PC-3 (cell line): ENCODE data around the gene ALG1. TPM values are rescaled to one million over a fixed set of nuclear protein-coding genes. Genes with fewer than 3 reads are reported as not detected.

Source experiments
- ATAC-seq: fragments of 200-7000 bp; cut with Tn5 transposase; 2 replicates; pipeline ENCODE4 v1.9.1; 2020; ENCODE audit warnings: mild to moderate bottlenecking, moderate library complexity
- BruUV-seq: library from RNA; stranded (reverse); fragments of 400-500 nt; replicated peaks from 2 replicates; lab custom pipeline; 2021; lab: Mats Ljungman, UMichigan
- CTCF ChIA-PET: fragments of 300-600 bp; sonication (Branson Sonifier 250); formaldehyde crosslinking; loops from one replicate; lab custom pipeline; 2022; ENCODE audit warnings: antibody characterized with exemption; lab: Charles Lee
- POLR2A ChIA-PET: fragments of 300-600 bp; sonication (Branson Sonifier 250); formaldehyde crosslinking; loops from one replicate; lab custom pipeline; 2022; ENCODE audit warnings: antibody characterized with exemption; ENCODE audit not compliant: unreplicated experiment; lab: Charles Lee
- DNase-seq: peaks from one replicate; pipeline ENCODE4 v3.0.0-alpha.2; 2015
- H2AFZ ChIP-seq: fragments of 300-600 bp; sonication (generic); 2 replicates; pipeline ENCODE4 v1.6.0; 2016; ENCODE audit warnings: antibody characterized with exemption, low read length
- H3F3A ChIP-seq: fragments of 300-600 bp; sonication (generic); one replicate; pipeline ENCODE4 v1.6.0; 2017; ENCODE audit warnings: antibody characterized with exemption, low read length, control low read depth, mild to moderate bottlenecking; ENCODE audit not compliant: unreplicated experiment
- H3K27ac ChIP-seq: fragments of 300-600 bp; sonication (generic); 2 replicates; pipeline ENCODE4 v1.5.1; 2016; ENCODE audit warnings: mild to moderate bottlenecking, low read length
- H3K27me3 ChIP-seq: fragments of 300-600 bp; sonication (generic); 2 replicates; pipeline ENCODE4 v1.6.1; 2016; ENCODE audit warnings: low read length, mixed read lengths
- H3K36me3 ChIP-seq: fragments of 300-600 bp; sonication (generic); 2 replicates; pipeline ENCODE4 v1.6.1; 2016; ENCODE audit warnings: low read depth, mixed run types, low read length, mixed read lengths
- H3K4me1 ChIP-seq: fragments of 300-600 bp; sonication (generic); 2 replicates; pipeline ENCODE4 v1.5.1; 2016; ENCODE audit warnings: low read length; ENCODE audit not compliant: insufficient read depth
- H3K4me2 ChIP-seq: fragments of 300-600 bp; sonication (generic); 2 replicates; pipeline ENCODE4 v1.6.0; 2016; ENCODE audit warnings: low read length
- H3K4me3 ChIP-seq: fragments of 300-600 bp; sonication (generic); 2 replicates; pipeline ENCODE4 v1.5.1; 2016; ENCODE audit warnings: mild to moderate bottlenecking, low read length, mixed read lengths
- H3K79me2 ChIP-seq: fragments of 300-600 bp; sonication (generic); 2 replicates; pipeline ENCODE4 v1.6.1; 2017; ENCODE audit warnings: low read length, mixed read lengths
- H3K9ac ChIP-seq: fragments of 300-600 bp; sonication (generic); 2 replicates; pipeline ENCODE4 v1.6.0; 2016; ENCODE audit warnings: mild to moderate bottlenecking, low read length
- H3K9me2 ChIP-seq: fragments of 300-600 bp; sonication (generic); replicated peaks from 2 replicates; pipeline ENCODE4 v1.6.1; 2016; ENCODE audit warnings: mixed run types, low read length, mixed read lengths
- H3K9me3 ChIP-seq: fragments of 300-600 bp; sonication (generic); 2 replicates; pipeline ENCODE4 v1.6.1; 2016; ENCODE audit warnings: low read length, mixed read lengths
- H4K20me1 ChIP-seq: fragments of 300-600 bp; sonication (generic); 2 replicates; pipeline ENCODE4 v1.6.1; 2016; ENCODE audit warnings: low read length, mixed read lengths
- EZH2 ChIP-seq: fragments of 300-600 bp; sonication (generic); IDR thresholded peaks from one replicate; pipeline ENCODE4 v1.6.1; 2017; ENCODE audit warnings: antibody characterized with exemption, mild to moderate bottlenecking, low read length; ENCODE audit not compliant: unreplicated experiment
- EZH2phosphoT487 ChIP-seq: fragments of 300-600 bp; sonication (generic); IDR thresholded peaks from 2 replicates; pipeline ENCODE4 v1.6.1; 2018; ENCODE audit warnings: mild to moderate bottlenecking, antibody characterized with exemption, low read length, borderline replicate concordance
- intact Hi-C: fragments of 100-400 bp; cut with micrococcal nuclease; formaldehyde crosslinking; loops from 2 replicates; pipeline ENCODE4 v1.9.0; 2023
- total RNA-seq: library from RNA; depleted of rRNA; stranded (reverse); fragments of >200 nt; gene quantifications from 2 replicates; pipeline ENCODE4 v1.2.3, GENCODE V29; 2014
- TF ChIP-seq, protein P1 (sequence below): fragments of 300-600 bp; sonication (generic); conservative IDR thresholded peaks from 2 replicates; pipeline ENCODE4 v1.5.1; 2017; ENCODE audit warnings: antibody characterized with exemption, low read depth, mild to moderate bottlenecking, low read length

ALG1 gene
- total RNA-seq, 1 experiment from 2014 or later, result 29.7 TPM

DNA sequence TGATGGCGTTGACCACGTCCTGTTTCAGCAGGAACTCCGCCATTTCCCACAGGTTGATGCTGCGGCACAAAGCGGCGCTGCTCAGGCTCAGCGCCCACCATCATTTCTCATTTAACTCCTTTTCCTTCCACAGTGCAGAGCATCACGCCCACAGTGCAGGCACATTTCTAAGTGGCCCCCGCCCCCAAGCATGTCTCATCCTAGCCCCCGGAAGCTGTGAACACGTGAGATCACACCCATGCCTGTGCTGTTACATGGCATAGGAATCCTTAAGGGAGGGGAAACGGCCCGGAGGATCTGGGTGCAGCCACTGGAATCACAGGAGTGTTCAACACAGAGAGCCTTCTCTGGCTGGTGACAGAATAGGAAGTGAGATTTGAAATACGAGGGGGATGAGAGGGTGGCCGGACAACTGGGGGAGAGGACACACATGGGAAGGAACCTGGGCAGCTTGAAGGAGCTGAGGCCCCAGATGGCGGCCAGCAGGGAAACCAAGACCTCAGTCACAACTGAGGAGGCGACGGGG lies 42.6 kb upstream of the ALG1 start:
- no peaks in the 10 kb centered on the region for H4K20me1 ChIP-seq
- no peaks in the 10 kb centered on the region for H3K79me2 ChIP-seq
- no peak overlapping the region for H3K4me3 ChIP-seq
- H3K9ac ChIP-seq, result no peak overlapping the region
- H3K4me1 ChIP-seq, result peaks cover 10% of the 10 kb centered on the region
- H3K36me3 ChIP-seq, result no peaks in the 10 kb centered on the region
- CTCF ChIA-PET, result no interaction called here
- ATAC-seq, result no peak
- H3K9me3 ChIP-seq, result no peaks in the 10 kb centered on the region
- no peaks in the 10 kb centered on the region for H3K9me2 ChIP-seq
- H3K27ac ChIP-seq, result no peak overlapping the region
- DNase-seq, result no peak
- POLR2A ChIA-PET, result no interaction called here
- H2AFZ ChIP-seq, result no peak overlapping the region
- H3K27me3 ChIP-seq, result no peaks in the 10 kb centered on the region
- no peaks in the 10 kb centered on the region for H3F3A ChIP-seq
- no TSS peak for BruUV-seq
- no peak overlapping the region for H3K4me2 ChIP-seq
- intact Hi-C loops, result no loop called here
- TF ChIP-seq, protein P1, sequence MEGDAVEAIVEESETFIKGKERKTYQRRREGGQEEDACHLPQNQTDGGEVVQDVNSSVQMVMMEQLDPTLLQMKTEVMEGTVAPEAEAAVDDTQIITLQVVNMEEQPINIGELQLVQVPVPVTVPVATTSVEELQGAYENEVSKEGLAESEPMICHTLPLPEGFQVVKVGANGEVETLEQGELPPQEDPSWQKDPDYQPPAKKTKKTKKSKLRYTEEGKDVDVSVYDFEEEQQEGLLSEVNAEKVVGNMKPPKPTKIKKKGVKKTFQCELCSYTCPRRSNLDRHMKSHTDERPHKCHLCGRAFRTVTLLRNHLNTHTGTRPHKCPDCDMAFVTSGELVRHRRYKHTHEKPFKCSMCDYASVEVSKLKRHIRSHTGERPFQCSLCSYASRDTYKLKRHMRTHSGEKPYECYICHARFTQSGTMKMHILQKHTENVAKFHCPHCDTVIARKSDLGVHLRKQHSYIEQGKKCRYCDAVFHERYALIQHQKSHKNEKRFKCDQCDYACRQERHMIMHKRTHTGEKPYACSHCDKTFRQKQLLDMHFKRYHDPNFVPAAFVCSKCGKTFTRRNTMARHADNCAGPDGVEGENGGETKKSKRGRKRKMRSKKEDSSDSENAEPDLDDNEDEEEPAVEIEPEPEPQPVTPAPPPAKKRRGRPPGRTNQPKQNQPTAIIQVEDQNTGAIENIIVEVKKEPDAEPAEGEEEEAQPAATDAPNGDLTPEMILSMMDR, result no peak
- TF ChIP-seq EZH2phosphoT487 (no peak), EZH2 (no peak)

- no peaks in the 10 kb centered on the region for H3K27me3 ChIP-seq
- H3K4me2 ChIP-seq, result no peak overlapping the region
- H3K79me2 ChIP-seq, result no peaks in the 10 kb centered on the region
- H2AFZ ChIP-seq, result no peak overlapping the region
- BruUV-seq, result no TSS peak
- no peaks in the 10 kb centered on the region for H3F3A ChIP-seq
- ATAC-seq, result no peak
- peaks cover 7% of the 10 kb centered on the region for H3K4me1 ChIP-seq
- H3K36me3 ChIP-seq, result no peaks in the 10 kb centered on the region
- H3K9ac ChIP-seq, result no peak overlapping the region
- DNase-seq, result no peak
- intact Hi-C loops, result no loop called here
- H3K9me3 ChIP-seq, result no peaks in the 10 kb centered on the region
- TF ChIP-seq EZH2, result no peak
- TF ChIP-seq EZH2phosphoT487, result no peak
- TF ChIP-seq, protein P1, result no peak
- no peak overlapping the region for H3K4me3 ChIP-seq
- no peaks in the 10 kb centered on the region for H3K9me2 ChIP-seq
- ChIA-PET POLR2A (no interaction called here), CTCF (no interaction called here)
- H3K27ac ChIP-seq, result no peak overlapping the region
- H4K20me1 ChIP-seq, result no peaks in the 10 kb centered on the region
These were observed 41.3 kb upstream of the ALG1 start for GRCh38 chr16:5030251-5030870.

- Histone ChIP-seq H3K27ac (no peak overlapping the region), H4K20me1 (no peaks in the 10 kb centered on the region), H3K27me3 (no peaks in the 10 kb centered on the region), H3K9me3 (no peaks in the 10 kb centered on the region), H3K36me3 (no peaks in the 10 kb centered on the region), H3K9ac (no peak overlapping the region), H3K9me2 (no peaks in the 10 kb centered on the region), H3K4me2 (no peak overlapping the region), H3K79me2 (no peaks in the 10 kb centered on the region), H2AFZ (no peak overlapping the region), H3K4me3 (no peak overlapping the region), H3F3A (no peaks in the 10 kb centered on the region), H3K4me1 (peaks cover 7% of the 10 kb centered on the region)
- CTCF ChIA-PET, result no interaction called here
- no peak for DNase-seq
- POLR2A ChIA-PET, result no interaction called here
- no peak for ATAC-seq
- intact Hi-C loops, result no loop called here
- TF ChIP-seq, protein P1, result no peak
- TF ChIP-seq EZH2 (no peak), EZH2phosphoT487 (no peak)
- BruUV-seq, result no TSS peak
These were observed 40.0 kb upstream of the ALG1 start for GRCh38 chr16:5031601-5032000.
